Inflammatory macrophage treated with lipopolysaccharide for 1 hour (primary cell): Measurements from ENCODE around the gene CD99.
A peak's percentile ranks its signal among the peaks of the same experiment; 100 is the strongest.
"Not testable (repeated sequence)": the region's sequence is repeated elsewhere in the genome, so short reads cannot be mapped to it uniquely, and the experiment has no call there.

ENCODE experiments used
- DNase-seq, 2 donors: peaks; one replicate each; pipeline ENCODE4 v3.0.0-alpha.2; 2020 to 2022

Gene CD99, protein sequence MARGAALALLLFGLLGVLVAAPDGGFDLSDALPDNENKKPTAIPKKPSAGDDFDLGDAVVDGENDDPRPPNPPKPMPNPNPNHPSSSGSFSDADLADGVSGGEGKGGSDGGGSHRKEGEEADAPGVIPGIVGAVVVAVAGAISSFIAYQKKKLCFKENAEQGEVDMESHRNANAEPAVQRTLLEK

DNA sequence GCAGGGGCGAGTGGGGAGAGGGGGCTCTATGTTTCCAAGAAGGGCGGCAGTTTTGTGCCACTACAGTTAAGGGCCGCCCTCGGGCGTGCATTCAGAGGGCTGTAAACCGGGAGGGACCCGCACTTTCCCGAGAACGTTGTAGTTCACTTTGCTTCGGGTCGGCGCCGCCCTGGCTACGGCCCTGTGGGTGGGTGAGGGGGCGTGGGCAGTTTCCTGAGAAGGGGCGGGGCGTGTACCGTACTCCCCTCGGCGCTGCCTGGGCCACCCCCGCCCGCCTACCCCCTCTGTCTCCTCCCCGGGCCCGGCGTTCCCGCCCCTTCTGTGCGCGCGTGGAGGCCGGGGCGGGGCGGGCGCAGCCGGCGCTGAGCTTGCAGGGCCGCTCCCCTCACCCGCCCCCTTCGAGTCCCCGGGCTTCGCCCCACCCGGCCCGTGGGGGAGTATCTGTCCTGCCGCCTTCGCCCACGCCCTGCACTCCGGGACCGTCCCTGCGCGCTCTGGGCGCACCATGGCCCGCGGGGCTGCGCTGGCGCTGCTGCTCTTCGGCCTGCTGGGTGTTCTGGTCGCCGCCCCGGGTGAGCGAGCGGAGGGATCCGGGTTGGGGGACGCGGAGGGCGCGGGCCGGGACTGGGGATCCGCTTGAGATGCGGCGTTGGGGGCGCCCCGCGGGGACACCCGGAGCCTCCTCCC, at the start of gene CD99:
CD99 (plus strand) TSS at position 440 of the 687 bp plus-strand sequence; CDS start at position 506, 66 bp downstream.
- DNase-seq = peak; percentile 89 to 93

DNA sequence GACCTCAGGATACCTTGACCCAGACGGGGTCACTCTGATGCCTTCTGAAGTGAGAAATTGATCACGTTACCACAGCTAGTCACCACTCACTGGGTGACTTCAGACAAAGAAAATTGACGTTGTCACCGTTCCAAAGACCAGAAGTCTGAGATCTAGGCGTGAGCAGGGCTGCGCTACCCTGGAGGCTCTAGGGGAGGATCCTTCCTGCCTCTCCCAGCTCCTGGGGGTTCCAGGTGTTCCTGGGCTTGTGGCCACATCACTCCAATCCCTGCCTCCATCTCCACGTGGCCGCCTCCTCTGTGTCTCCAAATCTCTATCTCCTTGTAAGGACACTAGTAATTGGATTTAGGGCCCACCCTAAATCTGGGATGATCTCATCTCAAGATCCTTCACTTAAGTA, 48.9 kb upstream of the CD99 start:
- no peak for DNase-seq

DNA sequence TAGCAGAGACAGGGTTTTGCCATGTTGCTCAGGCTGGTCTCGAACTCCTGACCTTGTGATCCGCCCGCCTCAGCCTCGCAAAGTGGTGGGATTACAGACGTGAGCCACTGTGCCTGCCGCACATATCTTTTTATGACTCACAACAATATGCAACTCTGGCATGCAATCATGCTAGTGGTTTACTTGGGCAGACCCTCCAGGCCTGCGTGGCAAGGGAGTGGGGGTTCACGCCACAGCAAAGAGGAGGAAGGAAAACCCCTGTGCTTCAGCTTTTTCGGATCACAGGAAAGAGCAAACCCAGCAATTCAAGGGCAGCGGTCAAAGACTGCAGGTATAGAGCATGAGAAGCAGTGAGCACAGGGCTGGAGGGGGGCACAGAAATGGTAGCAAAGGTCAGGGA, 48.3 kb upstream of the CD99 start:
- no peak for DNase-seq

DNA sequence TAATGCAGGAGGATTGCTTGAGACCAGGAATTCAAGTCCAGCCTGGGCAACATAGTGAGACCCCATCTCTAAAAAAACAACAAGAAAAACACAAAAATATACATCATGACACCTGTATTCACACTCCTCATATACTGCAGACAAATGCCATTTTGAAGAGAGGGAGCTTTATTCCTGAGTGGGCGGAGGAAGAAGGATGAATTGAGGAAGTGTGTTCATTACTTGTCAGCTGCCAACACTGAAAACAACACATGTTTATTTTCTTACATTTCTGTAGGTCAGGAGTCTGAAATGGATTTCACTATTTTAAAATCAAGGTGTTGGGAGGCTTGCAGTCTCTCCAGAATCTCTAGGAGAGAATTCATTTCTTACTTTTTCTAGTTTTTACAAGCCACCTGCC, 47.2 kb upstream of the CD99 start:
- DNase-seq = peak in 1 of 2 donors; percentile 35

DNA sequence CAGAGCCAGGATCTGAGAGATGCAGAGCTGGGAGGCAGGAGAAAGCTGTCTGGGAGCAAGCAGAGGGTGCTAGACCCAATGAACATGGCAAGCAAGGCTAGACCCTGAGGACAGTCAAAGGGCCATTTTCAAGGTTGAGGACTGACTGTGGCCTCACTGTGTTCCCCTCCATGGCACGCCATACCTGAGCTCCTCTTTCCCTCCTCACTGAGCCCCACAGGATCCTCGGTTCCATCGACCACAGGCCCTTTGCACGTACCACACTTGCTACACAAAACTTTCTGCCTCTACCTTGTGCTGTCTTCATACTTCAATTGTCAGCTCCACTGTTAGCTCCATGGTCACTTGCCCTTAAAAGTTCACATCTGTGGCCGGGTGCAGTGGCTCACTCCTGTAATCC, 45.5 kb upstream of the CD99 start:
- DNase-seq = no peak

DNA sequence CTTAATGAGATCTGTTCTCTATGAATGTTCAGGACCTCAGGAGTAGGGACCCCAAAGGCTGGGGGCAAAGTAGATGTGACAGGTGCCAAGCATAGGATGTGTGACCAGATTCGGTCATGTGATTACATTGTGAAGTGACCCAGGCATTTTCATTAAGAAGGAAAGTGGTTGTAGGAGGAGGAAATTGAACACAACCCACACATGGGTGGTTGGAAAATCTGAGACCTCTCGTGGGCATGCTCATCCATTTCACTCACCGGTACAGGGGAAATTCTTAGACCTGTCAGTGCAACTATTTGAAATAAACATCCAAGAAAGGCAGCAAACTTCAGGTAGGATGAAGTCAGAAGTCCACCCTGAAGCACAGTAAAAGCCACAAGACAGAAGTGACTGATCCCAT, 43.5 kb upstream of the CD99 start:
- DNase-seq = no peak

DNA sequence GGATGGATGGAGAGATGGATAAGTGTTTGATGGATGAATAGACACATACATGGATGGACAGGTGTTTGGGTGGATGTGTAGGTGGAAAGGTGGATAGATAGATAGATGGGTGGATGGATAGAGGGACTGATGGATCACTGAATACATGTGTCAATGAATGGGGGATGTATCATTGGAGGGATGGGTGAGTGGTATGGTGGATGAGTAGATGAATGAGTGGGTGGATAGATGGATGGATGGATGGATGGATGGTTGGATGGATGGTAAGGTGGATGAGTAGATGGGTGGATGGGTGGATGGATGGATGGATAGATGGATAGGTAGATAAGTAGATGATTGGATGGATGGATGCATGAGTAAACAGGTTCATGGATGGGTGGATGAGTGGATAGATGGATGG, 41.1 kb upstream of the CD99 start:
- no peak for DNase-seq

DNA sequence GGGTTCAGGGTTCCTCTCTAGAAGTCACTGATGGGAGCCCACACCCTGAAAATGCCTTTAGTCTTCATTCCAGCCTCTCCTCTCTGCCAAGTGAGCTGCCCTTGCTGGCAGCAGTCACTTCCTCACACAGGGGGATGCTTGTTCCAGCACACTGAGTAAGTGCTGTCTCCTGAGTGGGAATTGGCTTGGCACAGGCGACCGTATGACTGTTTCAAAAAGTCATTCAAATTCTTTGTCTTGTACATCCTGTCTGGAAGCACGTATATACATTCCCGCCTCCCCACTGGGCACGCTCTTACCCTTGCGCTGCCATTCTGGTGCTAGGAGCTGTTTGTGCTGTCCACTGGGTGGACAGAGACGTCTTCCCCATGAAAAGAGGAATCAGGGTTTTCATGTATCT, 40.2 kb upstream of the CD99 start:
- no peak for DNase-seq

DNA sequence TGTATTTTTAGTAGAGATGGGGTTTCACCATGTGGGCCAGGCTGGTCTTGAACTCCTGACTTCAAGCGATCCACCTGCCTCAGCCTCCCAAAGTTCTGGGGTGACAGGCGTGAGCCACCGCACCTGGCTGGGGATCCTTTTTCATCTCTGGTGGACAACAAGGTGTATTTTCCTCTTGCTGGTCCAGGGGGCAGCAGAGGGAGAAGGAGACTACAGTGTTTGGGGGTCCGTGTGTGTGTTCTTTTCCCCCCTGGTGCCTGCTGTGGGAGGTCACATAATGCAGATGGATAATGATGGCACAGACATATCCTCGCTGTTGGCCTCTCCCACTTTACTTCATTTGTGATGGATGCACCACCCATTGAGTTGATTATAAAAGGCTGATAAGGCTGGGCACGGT, 39.0 kb upstream of the CD99 start:
- no peak for DNase-seq

DNA sequence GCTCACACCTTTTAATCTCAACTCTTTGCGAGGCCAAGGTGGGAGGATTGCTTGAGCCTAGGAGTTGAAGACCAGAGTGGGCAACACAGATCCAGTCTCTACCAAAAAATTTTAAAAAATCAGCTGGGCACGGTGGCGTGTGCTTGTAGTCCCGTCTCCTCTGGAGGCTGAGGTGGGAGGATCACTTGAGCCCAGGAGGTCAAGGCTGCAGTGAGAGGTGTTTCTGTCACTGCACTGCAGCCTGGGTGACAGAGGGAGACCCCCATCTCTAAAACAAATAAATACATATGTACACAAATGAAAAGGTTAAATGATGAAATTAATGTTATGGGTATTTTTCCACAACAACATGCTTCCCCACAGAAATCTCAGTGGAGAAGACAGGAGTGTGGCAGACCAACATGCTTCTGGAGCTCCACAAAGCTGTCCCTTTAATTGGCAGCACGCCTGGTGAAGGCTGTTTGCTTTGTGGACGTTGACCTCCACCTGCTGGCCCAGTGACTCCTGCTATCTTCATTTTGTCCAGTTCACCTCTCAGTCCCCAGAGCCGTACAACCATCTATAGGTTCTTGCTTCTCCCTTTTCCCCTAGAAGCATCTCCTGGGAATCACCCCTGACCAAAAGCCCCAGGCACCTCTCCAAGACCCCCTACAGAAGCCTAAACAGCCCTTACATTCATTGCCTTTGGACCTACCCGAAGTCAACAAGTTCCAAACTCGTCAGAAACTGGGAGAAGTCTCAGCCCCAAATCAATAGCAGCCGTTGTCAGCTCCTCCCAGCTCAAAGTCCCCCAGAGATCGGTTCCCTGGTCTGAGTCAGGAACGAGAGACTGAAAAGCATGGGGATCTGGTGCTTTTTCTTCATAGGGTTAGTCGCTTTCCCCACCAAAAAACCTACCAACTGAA, 36.4 kb upstream of the CD99 start:
- DNase-seq = no peak

DNA sequence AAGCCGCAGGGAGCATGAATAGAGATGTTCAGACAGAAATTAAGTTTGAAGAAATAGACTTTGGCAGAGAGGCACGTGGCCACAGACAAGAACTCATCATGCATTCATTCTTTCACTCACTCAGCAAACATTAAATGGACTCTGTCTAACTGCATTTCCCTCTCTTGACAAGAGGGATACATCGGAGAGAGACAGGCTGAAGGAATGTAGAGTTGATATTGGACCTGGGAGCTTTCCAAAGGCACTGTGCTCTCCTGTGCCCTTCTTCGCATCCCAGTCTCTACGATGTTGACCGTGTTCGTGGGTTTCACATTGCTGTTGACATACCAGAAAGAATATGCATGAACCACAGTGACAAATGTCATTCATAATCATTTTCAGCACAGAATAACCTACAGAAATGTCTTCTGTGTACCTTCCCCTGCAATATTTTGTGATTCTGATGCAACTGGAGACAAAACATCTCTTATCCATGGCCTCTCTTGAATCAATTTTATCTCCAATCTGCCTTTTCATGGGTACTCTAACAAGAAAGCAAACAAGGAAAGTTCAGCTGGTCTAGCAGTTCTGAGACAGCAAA, 34.7 kb upstream of the CD99 start:
- no peak for DNase-seq

DNA sequence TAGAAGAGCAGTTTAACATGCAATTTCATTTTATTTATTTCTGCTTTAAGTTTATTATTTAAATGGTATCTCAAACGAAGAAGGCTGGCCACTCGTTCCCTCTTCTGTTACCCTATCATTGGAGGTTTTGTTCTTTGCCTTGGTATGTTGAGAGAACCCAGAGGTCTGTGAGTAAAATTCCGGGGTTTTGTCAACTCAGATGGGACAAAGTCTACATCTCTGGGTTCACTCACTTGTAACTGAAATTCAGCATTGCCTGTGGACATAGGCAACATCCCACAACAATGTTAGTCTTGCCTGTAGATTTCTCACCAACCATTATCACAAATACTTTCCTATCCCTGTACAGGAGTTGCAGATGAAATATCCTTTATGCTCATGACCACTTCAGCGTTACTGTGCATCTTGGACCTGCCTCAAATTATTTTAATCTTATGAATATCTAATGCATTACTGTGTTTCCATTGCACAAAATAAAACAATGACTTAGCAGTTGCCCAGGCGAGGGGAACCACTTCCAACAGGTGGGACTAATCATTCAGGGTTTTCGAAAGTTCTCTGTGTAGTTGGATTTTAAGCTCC, 33.5 kb upstream of the CD99 start:
- no peak for DNase-seq

DNA sequence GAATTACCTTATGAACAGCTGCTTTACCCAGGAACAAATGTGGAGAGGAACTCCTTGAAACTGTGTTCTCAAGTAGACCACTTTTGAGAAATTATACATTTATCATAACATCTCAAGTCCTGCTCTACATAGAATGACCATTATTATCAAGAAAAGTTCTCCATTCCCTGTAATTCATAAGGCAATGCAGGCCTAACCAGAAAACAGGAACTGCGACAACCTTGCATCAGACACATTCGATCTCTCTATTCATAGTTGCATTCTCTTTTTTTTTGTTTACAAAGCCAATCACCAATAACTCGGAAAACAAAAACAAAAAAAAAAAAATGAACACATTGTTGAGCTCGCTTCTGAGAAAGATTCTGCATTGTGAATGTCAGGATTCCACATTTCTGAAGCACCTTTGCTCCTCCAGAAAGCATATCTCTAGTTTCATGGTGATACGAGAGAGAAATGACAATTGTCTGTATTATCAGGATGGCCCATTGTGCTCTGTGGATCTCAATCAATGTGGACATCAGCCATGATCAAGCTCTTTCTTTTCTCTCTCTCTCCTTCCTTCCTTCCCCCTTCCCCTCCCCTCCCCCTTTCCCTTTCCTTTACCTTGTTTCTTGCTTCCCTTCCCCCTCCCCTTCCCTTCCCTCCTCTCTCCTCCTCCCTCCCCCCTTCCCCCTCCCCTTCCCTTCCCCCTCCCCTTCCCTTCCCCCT, 32.4 kb upstream of the CD99 start:
- DNase-seq = peak; percentile 26 to 50

DNA sequence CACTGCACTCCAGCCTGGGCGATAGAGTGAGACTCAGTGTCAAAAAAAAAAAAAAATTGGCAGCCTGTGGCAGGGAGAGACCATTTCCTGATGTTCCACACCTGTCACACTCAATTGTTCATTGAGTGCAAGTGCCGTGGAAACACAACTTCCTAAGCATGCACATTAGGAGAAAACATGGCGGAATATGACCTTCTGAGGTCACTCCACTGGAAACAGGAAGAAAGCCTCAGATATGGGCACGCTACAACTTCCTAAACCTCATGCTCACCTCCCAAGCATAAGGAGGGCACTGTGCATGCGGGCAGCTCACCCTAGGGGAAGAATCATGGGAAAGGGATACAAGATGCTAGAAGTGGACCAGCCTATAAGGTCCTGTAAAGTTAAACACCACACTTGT, 28.5 kb upstream of the CD99 start:
- DNase-seq = no peak

DNA sequence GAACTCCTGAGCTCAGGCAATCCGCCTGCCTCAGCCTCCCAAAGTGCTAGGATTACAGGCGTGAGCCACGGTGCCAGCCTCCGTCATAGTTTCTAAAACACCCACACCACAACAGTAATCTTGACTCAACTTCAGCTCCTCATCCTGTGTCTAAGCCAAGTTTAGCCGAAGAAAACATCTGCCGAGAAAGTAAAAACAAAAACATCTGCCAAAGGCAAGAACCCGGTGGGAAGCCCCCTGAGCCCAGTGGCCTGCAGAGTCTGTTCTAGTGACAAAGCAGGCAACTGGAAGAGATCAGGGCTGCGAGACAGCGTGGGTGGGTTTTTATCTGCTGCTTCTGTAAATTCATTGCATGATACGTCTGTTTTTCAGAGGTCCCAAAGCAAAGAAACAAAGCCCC, 26.6 kb upstream of the CD99 start:
- DNase-seq = no peak

DNA sequence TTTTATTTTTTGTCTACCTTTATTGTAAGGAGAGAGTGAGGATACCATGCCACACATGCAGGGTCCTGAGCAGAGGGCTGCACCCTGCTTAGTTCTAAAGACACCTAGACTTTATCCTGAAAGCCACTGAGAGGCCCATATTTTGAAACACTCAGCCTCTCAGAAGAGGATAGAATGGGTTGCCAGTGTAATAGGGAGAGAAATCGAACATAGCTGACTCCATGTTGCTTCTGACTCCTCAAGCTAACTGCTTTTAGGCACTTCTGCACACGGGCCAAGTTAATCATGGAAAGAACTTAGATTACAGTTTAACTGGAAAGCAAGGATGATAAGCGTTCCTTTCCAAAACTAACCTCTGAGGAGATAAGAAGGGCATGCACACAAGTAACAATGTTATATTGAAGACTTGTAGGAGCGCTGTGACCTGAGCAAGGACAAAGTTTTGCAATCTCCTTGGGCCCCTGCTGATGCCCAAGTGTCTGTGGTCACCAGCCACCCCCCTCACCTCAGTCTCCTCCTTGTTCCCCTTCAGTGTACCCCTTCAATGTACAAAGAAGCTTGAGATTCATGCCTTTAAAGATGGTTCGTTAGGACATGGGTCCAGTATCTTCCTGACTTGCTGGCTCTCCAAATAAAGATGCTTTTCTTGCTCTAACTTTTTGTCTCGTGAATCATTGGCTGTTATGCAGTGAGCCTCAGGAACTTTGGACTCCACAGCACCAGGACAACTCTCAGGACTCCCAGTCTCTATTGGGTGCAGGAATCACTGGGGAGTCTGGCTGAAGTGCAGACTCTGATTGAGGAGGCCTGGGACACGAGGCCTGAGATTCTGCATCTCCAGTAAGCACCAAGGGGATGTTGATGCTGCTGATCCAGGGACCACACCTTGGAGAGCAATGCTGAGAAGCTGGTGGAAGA, 25.4 kb upstream of the CD99 start:
- no peak for DNase-seq

DNA sequence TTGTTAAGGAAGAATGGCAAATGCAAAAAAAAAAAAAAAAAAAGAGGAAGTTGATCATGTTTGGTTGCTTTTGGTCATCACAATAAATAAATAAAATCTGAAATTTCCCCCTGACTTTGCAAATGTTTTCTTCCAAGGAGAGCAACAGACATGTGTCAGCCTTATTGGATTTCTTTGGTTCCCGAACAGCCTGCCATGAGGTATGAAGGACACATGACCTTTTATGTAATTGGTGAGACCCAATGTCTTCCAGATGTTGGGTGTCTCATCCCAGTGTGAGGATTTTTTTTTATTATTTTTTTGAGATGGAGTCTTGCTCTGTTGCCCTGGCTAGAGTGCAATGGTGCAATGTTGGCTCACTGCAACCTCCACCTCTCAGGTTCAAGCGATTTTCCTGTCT, 24.6 kb upstream of the CD99 start:
- DNase-seq = no peak

DNA sequence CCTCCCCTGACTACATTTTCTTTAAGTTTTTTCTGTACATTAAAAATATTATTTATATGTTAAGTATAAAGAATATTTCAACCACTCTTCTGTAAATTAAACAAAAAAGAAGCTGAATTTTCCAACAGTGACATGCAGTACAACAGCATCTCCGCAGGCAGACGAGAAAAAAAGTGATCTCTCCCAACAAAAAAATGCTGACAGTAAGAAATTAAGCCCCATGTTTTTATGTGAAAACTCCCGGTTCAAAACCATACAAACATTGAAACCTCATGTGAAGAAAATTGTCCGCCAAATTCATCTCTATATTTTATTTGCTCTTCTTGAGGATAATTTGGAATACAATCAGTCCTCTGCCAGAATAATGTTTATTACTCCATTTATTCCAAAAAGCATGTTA, 20.1 kb upstream of the CD99 start:
- no peak for DNase-seq

DNA sequence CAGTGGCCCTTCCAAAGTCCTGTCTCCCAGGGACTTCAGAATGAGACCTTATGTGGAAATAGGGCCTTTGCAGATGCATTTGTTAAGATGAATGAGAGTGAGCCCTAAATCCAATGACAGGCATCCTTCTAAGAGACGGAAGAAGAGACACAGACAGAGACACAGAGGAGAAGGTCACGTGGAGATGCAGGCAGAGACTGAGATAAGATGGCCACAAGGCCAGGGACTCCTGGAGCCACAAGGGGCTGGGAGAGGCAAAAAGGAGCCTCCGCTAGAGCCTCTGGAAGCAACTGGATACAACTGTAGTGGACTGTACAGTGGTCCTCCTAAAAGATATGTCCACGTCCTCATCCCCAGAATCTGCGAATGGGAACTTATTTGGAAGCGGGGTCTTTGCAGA, 19.0 kb upstream of the CD99 start:
- no peak for DNase-seq

DNA sequence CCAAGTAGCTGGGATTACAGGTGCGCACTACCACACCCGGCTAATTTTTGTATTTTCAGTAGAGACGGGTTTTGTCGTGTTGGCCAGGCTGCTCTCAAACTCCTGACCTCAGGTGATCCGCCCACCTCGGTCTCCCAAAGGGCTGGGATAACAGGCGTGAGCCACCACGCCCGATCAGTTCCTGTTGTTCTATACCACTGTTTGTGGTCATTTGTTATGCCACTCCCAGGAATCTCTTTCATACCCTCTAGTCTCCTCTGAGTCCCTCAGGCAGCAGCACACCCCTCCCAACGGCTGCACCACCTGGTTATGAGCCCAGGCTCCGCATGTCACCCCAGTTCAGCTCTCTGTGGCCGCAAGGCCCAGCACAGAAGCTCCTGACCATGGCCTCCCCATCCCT, 17.5 kb upstream of the CD99 start:
- no peak for DNase-seq

DNA sequence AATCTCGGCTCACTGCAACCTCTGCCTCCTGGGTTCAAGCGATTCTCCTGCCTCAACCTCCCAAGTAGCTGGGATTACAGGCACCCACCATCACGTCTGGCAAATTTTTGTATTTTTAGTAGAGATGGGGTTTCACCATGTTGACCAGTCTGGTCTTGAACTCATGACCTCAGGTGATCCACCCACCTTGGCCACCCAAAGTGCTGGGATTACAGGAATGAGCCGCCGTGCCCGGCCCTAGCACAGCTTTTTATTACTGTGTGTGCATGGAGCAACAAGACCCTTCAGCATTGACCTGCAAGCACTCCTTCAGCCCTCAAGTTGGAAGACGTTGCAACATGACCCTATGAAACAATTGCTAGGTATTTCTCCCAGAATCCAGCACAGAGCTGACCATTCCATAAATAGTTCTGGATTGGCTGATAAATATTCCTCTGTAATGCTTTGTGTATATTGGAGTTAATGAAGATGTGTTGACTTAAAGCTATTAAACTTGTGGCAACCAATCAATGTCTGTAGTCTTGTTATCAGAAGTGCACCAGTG, 15.4 kb upstream of the CD99 start:
- DNase-seq = not testable (repeated sequence)
